Subcutaneous adipose tissue (tissue), 4 donors: ENCODE measurements around the gene KLHL42. TPM values are rescaled to one million over a fixed set of nuclear protein-coding genes. Genes with fewer than 3 reads are reported as not detected.

Experiments used
- total RNA-seq, 4 donors: library from RNA; depleted of rRNA; stranded (reverse); fragments of >200 nt; gene quantifications; one replicate each; pipeline ENCODE4 v1.1.0, GENCODE V29; 2016
- TF ChIP-seq, protein P1 (sequence below): fragments of 450-650 bp; IDR thresholded peaks from one replicate; pipeline ENCODE4 v1.5.1; 2016; ENCODE audit warnings: low read depth, mild to moderate bottlenecking, control low read depth, antibody characterized with exemption, moderate library complexity

The KLHL42 gene
- total RNA-seq, 4 donors from 2014 or later: 15.4 to 24.6 (median 18.9) TPM

- TF ChIP-seq, protein P1, sequence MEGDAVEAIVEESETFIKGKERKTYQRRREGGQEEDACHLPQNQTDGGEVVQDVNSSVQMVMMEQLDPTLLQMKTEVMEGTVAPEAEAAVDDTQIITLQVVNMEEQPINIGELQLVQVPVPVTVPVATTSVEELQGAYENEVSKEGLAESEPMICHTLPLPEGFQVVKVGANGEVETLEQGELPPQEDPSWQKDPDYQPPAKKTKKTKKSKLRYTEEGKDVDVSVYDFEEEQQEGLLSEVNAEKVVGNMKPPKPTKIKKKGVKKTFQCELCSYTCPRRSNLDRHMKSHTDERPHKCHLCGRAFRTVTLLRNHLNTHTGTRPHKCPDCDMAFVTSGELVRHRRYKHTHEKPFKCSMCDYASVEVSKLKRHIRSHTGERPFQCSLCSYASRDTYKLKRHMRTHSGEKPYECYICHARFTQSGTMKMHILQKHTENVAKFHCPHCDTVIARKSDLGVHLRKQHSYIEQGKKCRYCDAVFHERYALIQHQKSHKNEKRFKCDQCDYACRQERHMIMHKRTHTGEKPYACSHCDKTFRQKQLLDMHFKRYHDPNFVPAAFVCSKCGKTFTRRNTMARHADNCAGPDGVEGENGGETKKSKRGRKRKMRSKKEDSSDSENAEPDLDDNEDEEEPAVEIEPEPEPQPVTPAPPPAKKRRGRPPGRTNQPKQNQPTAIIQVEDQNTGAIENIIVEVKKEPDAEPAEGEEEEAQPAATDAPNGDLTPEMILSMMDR: no peak
Observed at GRCh38 chr12:27802511-27802910, 22.5 kb downstream of the KLHL42 start.

GRCh38 chr12:27802936-27803335 lies 22.9 kb downstream of the KLHL42 start:
- TF ChIP-seq, protein P1: no peak

DNA sequence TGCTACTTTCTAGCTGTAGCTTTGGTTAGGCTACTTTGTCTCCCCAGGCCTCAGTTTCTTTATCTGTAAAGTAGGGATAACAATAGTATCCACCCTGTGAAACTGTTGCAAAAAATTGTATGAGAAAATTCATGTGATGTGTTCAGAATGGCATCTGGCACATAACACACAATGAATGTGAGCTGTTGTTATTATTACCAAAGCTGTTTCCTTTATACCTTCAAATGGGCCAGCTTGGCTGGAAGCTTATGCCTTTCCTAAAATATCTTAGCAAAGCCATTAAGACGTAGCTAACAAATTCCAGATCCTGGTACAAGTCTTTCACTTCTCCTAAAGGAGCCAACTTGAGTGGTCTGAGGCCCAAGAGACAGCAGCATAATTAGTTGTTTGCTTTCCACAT lies 25.2 kb downstream of the KLHL42 start:
- TF ChIP-seq, protein P1: no peak

GRCh38 chr12:27806259-27806658 lies 26.2 kb downstream of the KLHL42 start:
- TF ChIP-seq, protein P1: no peak

DNA sequence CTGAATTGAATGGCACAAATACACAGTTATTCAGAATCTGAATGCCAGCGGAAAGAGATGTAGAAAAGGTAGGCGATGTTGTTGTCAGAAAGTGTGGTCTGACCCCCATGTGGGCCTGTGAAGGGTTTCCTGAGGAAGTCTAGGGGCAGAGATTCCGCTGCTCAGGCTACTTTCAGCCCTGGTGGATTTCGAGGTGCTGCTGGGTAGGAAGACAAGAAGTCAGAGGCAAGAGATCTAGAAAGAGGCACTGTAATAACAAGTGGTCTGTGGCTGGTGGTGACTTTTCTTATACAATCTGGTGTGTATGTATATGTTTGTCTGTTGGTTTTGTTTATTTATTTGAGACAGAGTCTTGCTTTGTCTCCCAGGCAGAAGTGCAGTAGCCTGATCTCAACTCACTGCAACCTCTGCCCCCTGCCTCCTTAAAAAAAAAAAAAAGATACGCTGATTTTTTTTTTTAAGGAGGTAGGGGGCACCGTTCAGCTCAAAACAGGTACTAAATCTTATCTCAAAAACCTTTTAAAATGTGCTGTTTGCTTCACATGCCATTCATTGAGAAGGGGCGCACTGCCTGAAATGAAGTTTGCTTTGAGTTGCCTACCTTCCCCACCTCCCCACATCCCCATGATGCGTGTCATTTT lies 27.1 kb downstream of the KLHL42 start:
- TF ChIP-seq, protein P1: no peak

DNA sequence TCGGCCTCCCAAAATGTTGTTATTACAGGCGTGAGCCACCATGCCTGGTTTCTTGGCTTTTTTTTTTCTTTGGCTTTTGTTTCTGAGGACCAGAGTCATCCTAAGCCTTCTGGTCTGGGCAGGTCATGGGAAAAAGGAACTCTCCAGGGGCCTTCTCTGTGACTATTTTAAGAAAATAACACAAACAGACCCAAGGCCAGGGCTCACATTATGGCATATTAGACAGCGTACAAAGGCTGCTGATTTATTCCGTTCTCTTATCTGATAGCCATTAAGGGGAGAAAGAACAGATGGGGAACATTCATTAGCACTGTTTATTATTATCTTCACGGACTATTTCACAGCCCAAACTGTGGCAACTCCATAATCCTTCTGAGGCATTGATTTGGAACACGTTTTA lies 28.8 kb downstream of the KLHL42 start:
- TF ChIP-seq, protein P1: no peak

- TF ChIP-seq, protein P1: no peak
Observed at GRCh38 chr12:27810756-27811155, 30.7 kb downstream of the KLHL42 start.
